ENCODE results near the gene TFB2M.
"Not testable (repeated sequence)": the region's sequence is repeated elsewhere in the genome, so short reads cannot be mapped to it uniquely, and the experiment has no call there.

Gene TFB2M

DNA sequence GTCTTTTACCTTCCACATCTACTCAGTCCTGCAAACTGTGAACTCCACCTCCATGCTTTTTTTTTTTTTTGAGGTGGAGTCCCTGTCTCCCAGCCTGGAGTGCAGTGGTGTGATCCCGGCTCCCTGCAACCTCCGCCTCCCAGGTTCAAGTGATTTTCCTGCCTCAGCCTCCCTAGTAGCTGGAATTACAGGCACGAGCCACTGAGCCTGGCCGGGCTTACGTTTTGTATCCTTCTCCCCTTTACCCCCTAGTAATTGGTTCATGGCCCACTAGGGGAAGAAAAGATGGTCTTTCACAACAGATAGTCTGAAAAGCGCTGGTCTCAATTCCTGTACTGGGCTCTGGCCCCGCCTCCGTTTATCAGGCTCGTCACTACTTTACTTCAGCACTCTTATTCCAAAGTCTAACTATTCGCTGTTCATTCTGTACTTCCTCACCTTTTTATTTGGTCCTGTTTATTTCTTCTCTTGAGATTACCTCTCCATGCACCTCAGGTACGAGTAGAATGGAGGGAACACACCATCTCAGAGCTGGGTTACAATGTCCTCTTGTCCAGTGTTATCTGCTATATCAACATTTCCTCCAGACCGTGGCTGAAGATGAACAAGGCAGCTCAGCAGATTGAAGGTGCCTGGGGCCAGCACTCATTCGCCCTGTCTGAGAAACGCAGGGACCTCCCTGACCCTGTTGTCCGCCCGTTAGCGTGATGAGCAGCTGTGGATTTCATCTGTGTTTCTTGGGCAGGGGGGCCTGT, 16.4 kb upstream of the TFB2M start:
- DNase-seq = no peak

GRCh38 chr1:246580497-246581370, 14.7 kb upstream of the TFB2M start:
- DNase-seq = no peak

GRCh38 chr1:246579818-246580217, 13.8 kb upstream of the TFB2M start:
- no peak for DNase-seq

DNA sequence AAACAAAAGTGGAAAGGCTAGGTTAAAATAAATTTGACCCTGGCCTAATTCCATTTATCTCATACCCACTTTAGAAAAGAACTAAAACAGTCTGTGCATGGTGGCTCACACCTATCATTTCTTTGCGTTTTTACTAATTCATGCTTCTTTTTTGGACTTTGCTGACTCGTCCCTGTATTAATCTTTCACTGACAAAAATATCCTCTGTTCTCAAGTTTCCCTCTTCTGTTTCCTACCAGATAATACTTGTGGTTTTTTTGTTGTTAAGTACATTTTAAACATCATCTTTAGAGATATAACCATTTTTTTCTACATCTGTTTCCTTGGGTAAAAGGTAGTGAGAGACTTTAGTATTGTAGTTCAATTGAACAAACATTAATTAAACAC, 11.7 kb upstream of the TFB2M start:
- DNase-seq = no peak

DNA sequence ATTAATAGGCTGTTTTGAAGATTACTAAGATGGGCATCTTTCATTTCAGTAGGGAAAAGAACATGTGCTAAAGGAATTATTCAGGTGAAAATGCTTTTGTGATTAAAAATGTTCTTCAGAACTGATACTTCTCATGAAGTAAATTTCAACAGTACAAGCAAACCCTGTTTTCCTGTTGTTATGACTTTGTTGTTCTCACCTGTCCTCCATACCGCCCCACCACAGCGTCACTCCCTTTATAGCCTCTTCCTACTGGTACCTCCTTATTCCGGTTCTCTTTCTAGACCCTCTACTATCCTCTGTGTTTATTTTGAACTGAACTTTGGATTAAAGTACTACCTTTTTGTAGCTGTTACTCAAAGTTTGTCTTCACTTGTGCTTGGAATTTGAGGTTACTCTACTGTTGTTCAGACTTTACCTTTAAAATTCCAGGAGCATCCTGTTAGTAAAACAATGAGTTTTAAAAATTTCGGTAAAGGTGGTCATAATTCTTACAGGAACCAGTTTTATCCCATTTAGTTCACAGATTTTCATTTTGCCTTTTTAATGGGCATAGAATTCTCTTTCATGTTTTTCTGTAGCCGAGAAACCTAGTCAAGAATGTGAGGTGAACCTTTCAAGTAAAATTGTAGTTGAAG, 11.1 kb upstream of the TFB2M start:
- no peak for DNase-seq

- DNase-seq = no peak
Observed at GRCh38 chr1:246576709-246577032, 10.6 kb upstream of the TFB2M start.

GRCh38 chr1:246573491-246573890, 7.4 kb upstream of the TFB2M start:
- no peak for DNase-seq

GRCh38 chr1:246572785-246573184, 6.7 kb upstream of the TFB2M start:
- DNase-seq = no peak

DNA sequence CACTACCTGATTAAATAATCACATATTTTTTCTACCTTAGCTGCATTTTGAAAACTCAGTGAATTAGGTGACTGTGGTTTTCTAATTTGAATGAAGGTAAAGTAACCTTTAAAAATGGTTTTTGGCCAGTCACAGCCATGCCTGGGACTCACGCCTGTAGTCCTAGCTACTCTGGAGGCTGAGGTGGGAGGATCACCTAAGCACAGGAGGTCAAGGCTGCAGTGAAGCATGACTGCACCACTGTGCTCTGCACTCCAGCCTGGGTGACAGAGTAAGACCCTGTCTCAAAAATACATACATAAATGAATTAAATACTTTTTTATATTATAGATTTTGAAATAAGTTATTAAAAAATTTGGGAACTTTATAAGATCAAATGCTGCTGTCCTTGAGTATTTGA, 5.9 kb upstream of the TFB2M start:
- DNase-seq = no peak

DNA sequence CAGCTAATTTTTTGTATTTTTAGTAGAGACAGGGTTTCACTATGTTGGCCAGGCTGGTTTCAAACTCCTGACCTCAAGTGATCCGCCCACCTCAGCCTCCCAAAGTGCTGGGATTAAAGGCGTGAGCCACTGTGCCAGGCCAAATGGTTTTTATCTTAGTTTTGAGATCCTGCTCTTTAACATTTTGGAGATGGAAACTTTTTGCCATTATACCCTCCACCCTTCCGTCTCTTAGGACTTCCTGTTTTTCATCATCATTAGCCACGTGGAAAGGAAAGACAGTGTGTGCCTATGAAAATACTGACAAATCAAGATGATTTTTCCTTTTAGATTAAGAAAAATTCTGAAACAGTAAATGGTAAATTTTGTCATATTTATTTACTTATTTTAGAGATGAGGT, 5.2 kb upstream of the TFB2M start:
- DNase-seq = not testable (repeated sequence)

- no peak for DNase-seq
Observed at GRCh38 chr1:246569248-246570238, 3.5 kb upstream of the TFB2M start.

- no peak for DNase-seq
Observed at GRCh38 chr1:246567646-246568235, 1.7 kb upstream of the TFB2M start.

- DNase-seq = no peak
Observed at GRCh38 chr1:246566813-246567645, 968 bp upstream of the TFB2M start.

DNA sequence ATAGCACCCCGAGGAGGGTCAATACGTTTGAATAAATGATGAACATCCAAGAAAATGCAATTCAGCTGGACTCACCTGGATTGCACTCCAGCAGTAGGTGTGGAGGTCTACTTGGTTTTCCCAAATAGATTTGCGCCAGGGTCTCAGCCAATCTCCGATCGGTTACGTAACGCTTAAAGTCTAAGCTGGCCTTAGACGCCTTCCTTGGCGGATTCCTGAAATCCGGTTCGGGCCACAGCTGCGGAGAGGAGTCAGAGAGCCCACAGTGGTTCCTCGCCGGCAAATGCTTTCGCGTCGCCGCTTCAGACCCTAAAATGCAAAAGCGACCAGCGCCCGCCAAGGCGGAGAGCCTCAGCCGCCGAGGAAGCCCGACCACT, 322 bp downstream of the TFB2M start:
- DNase-seq = no peak

GRCh38 chr1:246564839-246565750, 966 bp downstream of the TFB2M start:
- DNase-seq = peak; percentile 14

DNA sequence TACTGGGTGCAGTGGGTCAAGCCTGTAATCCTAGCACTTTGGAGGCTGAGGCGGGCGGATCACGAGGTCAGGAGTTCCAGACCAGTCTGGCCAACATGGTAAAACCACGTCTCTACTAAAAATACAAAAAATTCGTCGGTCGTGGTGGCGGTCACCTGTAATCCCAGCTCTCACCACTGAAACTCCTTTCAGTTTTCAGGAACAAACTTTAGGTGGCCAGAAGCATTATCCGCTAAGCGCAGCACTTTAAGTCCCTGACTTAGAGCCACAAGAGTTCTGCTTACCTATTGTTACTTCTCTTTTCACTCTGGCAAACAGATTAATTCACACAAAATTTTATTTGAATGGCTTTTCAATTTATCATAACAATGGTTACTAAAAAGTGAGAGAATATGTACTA, 5.2 kb downstream of the TFB2M start:
- not testable (repeated sequence) for DNase-seq

DNA sequence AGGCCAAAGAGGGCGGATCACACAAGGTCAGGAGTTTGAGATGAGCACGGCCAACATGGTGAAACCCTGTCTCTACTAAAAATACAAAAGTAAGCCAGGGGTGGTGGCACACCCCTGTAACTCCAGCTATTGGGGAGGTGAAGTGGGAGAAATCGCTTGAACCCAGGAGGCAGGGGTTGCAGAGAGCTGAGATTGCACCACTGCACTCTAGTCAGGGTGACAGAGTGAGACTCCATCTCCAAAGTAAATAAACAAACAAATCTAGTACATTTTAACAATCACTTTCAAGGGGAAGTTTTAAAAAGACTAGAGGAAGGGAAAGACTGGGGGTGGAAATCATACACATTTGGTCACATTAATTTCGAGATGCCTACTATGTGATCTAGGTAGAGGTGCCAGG, 6.8 kb downstream of the TFB2M start:
- no peak for DNase-seq

GRCh38 chr1:246558041-246558440, 8.0 kb downstream of the TFB2M start:
- DNase-seq = no peak

DNA sequence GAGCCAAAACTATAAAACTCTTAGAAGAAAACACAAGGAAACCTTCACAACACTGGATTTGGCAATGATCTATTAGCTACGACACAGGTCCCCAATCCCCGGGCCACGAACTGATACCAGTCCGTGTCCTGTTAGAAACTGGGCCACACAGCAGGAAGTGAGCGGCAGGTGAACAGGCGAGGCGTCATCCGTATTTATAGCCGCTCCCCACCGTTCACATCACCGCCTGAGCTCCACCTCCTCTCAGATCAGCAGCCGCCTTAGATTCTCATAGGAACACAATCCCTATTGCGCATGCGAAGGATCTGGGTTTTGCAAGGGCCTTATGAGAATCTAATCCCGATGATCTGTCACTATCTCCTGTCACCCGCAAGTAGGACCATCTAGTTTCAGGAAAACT, 11.9 kb downstream of the TFB2M start:
- no peak for DNase-seq

GRCh38 chr1:246552110-246552509, 14.0 kb downstream of the TFB2M start:
- no peak for DNase-seq
